SKM-1 treated with dmso at 0.1 percent for 144 hours (cell line): ENCODE data around the gene DUSP3.

Experiments used
- DNase-seq: peaks from one replicate; lab custom pipeline; 2025; ENCODE audit not compliant: unreplicated experiment; lab: John Stamatoyannopoulos, UW

The DUSP3 gene

DNA sequence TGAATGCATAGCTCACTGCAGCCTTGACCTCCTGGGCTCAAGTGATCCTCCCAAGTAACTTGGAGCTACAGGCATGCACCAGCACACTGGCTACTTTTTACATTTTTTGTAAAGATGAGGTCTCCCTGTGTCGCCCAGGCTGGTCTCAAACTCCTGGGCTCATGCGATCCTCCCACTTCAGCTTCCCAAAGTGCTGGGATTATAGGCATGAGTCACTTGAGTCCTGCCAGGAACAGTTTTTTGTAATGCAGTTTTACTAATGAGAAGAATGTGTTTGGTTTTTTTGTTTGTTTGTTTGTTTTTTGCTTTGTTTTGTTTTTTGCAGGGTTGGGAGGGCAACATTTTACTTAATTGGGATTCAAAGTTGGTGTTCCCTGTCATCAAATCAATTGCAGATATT, 42.4 kb downstream of the DUSP3 start:
- DNase-seq: no peak

DNA sequence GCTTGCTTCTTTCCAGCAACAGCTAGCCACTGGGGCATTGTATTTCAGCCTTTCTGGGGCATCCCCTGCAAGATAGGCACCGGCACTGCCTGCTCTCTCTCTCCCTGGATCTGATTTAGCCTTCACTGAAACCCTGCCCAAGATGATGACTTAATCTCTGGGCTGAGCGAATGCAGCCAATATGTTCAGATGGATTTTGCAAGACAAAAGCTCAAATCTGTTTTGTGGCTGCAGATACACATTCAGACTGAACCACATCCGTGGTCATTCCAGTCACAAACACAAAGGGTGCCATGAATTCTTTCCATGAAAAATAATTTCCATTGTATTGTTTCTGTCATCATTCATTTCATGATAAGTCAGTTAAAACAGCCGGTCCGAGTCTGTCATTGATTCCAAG, 44.4 kb downstream of the DUSP3 start:
- DNase-seq: no peak

DNA sequence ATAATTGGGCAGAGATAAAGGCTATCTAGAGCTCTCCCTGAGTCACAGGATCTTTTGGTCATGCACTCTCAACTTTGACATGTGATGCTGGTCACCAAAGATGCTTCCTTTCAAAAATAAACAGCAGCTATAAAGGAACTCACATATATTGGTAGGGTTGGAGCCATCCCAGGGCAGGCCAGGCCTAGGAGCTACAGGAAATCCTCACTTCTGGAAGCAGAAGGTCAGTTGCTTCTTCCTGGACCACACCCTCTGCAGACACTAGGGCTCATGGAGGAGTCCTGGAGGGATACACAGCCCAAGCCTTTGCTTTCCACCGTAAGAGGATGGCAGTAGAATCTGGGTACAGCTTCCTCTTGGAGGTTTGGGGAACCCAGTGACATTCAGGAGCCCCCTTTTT, 44.8 kb downstream of the DUSP3 start:
- DNase-seq: no peak

DNA sequence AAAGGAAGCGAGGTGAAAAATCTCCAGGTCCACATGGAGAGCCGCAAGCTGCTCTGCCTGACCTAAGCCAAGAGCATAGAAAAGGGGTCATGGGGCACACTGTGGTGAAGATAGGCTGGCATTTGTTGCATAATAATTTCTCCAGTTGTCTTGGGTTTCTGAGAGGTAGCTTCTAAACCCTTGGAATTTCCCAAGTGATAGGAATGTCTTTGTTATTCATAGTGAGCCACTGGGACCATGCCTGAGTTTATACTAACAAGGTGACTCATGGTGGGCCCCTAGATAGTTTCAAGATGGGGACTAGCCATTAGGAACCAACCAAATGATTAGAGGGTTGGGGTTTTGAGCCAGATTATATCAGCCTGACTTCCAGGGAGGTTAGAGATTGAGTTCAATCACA, 45.8 kb downstream of the DUSP3 start:
- no peak for DNase-seq

DNA sequence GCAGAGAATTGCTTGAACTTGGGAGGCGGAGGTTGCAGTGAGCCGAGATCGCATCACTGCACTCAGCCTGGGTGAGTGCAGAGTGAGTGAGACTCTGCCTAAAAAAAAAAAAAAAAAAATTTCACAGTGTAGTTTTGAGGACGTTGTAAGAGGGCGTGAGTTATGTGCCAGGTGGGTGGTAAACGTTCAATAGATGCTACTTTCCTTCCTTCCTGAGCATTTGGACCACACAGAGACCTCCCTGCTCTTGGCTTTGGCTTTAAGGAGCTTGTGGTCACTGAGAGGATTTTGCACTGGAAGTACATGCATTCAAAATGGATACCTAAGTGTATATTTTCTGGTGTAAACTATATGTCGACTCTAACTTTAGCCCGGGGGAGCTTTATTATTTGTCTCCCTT, 50.7 kb downstream of the DUSP3 start:
- DNase-seq: no peak

DNA sequence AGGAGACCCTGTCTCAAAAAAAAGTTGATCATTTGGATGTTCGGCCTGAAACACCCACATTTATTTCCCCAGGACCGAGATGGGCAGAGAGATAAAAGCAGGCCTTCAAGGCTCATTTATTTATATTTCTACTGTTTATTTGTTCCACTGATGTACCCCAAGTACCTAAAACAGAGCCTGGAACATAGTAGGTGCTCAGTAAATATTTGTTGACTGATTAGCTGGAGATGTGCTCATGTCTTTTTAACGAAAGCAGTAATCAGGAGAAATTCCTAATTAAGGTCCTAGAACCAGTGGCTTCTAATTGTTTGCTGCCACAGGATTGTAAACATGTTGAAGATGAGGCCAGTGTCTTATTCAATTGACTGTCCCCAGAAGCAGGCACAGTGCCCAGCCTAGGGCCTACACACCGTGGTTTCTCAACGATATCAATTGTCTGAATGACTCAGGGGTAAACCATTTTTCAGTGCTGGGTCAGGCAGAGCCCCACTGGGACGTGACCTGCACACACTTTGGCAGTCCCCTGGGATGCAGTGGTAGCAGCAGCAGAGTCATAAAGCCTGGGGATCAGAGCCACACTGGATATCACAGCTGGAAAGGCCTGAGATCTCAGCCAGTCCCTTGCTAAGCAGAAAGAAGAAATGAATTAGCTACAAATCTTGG, 54.9 kb downstream of the DUSP3 start:
- DNase-seq: no peak

DNA sequence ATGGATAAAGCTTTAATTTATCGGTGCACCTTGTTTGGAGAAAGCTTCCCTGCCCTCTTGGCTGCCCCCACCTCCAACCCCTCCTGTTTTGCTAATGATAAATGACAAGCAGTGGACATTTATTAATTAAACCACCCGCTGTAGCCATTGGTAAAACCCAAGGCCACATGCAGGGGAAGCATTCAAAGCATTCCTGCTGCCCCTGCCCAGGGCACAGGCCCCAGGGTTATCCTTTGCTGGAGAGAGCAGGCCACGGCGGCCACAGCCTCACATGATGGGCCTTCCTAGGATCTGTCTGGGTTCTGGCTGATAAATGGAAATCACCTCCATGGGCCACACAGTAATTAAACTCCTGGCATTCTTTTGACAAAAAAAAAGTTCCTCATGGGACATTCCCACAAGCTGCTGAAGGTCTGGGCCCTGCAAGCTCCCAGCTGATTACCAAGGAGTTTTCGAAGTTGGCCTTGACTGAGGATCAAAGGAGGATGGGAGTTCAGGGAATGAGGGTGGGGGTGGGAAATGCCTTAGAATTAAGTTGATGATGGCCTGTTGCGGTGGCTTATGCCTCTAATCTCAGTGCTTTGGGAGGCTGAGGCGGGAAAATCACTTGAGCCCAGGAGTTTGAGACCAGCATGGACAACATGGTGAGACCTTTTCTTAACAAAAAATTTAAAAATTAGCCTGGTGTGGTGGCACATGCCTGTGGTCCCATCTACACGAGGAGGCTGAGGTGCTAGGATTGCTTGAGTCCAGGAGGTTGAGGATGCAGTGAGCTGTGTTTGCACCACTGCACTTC, 55.7 kb downstream of the DUSP3 start:
- DNase-seq: no peak

DNA sequence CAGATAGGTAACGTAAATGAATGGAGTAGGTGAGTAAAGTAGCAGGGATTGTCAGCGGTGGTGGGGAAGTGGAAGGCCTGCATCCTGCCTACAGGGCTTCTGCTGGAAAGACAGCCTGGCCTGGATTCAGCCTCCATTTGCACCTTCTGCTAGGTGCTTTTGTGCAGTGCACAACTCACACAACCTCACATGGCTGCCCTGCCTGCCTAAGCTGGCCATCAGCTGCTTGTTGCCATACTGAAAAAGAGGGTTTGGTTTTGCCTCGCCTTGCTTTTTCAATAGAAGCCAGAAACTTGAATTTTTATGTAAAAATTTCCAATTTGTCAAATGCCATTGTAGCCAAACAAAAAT, 56.5 kb downstream of the DUSP3 start:
- no peak for DNase-seq

DNA sequence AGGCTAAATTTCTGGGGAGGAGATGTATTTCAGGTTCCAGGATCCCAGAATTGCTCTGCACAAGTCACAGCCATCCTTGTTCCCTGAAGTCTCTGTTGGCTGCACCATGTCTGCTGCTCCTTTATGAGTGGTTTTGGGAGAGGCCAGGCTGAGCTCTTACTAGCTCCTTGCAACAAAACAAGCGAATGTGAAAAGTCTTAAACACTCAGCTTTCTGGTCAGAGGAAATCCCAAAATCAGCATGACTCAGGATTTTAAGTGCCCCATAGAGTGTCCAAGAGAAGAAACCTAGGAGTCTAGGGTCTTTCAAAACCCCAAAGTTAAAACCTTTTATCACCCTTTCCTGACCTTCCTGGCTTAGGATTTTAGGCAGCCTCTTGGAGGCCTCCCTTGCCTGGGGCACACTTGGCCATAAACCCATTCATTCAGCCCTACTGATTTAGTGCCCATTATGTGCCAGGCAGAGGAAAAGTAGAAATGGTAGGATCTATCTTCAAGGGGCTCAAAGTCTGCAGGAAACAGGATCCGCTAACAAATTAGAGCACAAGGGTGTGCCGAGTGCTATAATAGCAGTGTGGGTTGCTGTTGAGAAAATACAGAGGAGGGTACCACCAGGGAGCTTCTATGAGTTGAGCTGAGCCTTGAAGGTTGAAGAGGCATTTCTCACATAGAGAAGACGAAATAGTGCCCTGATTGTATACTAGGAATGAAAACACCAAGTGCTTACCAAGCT, 57.1 kb downstream of the DUSP3 start:
- no peak for DNase-seq

DNA sequence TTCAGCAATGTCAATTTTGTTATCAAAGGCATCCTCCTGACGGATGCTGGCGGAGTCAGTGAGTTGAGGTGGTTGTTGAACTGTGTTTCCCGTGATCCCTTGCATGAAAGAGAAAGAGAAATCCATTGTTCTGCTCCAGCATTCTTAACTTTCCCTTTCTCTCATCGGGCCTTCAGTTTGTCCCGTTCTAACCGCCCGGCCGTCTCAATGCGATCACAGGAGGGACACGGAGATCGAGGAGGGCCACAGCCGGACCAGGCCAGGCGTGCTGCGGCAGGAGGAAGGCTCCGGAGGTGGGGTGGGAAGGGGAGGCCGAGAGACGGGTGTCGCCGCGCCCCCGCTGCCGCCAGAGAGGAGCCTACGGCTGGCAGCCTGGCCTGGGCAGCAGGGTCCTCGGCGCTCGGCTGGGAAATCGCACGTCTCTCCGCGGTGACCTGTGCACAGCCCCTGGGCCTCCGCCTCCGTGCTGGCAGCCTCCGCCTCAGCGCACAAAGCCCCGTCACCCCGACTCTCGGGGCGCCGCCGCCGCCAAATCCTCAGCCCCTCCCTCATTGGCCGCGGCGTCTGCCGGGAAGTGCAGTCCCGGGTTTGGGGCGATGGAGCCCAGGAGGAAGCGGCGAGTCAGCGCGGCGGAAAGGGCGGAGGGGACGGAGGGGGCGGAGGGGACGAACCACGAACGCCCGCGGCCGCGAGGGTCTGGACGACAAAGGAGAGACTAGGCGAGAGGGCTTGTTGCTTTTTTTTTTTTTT, 58.3 kb downstream of the DUSP3 start:
- no peak for DNase-seq

DNA sequence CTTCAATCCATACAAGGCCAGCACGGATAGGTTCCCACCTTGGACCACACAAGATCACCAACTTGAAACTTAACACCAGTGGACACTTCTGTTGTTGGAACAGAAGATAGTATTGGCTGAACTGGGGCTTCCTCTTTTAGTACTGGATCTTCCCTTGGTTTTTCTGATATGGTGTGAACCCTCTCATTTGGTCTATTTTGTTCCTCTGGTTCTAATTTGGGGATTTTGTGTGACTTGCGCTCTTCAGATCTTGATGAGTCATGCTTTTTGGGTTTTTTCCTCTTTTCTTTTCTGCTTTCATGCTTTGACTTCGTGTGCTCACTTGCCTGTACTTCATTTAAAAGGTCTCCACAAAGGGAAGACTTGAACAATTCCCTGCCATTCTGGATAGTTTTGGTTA, 59.2 kb downstream of the DUSP3 start:
- DNase-seq: no peak

DNA sequence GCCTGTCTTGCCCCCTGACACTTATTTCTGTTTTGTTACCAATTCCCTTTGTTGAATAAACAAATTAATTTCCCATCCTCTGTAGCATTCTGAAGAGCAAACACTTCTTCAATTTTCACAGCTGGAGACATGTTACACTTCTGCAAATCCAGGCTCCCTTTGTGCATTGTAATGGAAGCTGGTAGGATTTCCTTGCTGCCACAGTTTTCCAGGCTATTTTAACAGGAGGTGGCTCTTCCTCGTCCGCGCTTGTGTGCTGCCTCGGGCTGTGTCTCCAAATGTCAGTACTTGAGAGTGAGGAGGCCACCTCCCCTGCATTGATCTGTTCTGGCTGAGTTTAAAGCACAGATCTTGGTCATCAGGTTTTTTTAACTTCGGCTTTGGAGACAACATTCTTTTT, 60.2 kb downstream of the DUSP3 start:
- no peak for DNase-seq

DNA sequence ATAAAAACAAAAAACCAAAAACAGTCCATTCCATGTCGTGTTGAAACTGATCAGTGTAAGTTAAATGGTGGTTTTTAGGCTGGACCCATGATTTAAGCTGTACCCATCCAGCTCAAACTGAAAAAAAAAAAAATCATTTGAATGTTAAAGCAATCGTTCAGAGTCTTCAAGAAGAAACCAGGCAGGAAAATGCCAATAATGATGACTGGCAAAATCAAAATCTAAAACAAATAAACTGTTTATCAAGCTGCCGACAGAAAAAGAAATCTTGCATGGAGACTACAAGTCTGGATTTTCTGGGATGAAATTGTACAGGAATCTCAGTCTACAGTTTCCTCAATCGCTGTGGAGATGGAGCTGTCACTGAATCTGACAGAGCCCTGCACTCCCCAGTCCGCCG, 60.9 kb downstream of the DUSP3 start:
- no peak for DNase-seq
